Astrocyte (in vitro differentiated cells and primary cell): ENCODE data around the gene EXOC4. TPM values are rescaled to one million over a fixed set of nuclear protein-coding genes. Genes with fewer than 3 reads are reported as not detected.

ENCODE experiments used
- DNase-seq: peaks from one replicate; pipeline ENCODE4 v3.0.0-alpha.2; 2010; ENCODE audit warnings: low read depth
- FAIRE-seq: peaks from 2 replicates; lab custom pipeline; 2011; peaks lifted over from hg19 to GRCh38; lab: Jason Lieb, UNC
- H2AFZ ChIP-seq: 2 replicates; pipeline ENCODE4 v1.6.0; 2012; ENCODE audit warnings: low read depth, low read length, inconsistent platforms
- H3K27ac ChIP-seq: 2 replicates; pipeline ENCODE4 v1.5.1; 2011; ENCODE audit warnings: low read depth, low read length, inconsistent platforms
- H3K27me3 ChIP-seq: 2 replicates; pipeline ENCODE4 v1.6.0; 2011; ENCODE audit warnings: low read length, inconsistent platforms; ENCODE audit not compliant: insufficient read depth
- H3K36me3 ChIP-seq: 2 replicates; pipeline ENCODE4 v1.5.1; 2011; ENCODE audit warnings: low read length, inconsistent platforms; ENCODE audit not compliant: insufficient read depth
- H3K4me1 ChIP-seq: 2 replicates; pipeline ENCODE4 v1.5.1; 2011; ENCODE audit warnings: low read length, inconsistent platforms; ENCODE audit not compliant: insufficient read depth
- H3K4me2 ChIP-seq: 2 replicates; pipeline ENCODE4 v1.6.0; 2012; ENCODE audit warnings: low read length, inconsistent platforms
- H3K4me3 ChIP-seq: 2 replicates; pipeline ENCODE4 v1.5.1; 2011; ENCODE audit warnings: low read depth, mild to moderate bottlenecking, low read length, inconsistent platforms; ENCODE audit not compliant: insufficient read depth
- H3K79me2 ChIP-seq: 2 replicates; pipeline ENCODE4 v1.6.0; 2012; ENCODE audit warnings: mild to moderate bottlenecking, low read length, inconsistent platforms; ENCODE audit not compliant: insufficient read depth
- H3K9ac ChIP-seq: 2 replicates; pipeline ENCODE4 v1.6.0; 2012; ENCODE audit warnings: mild to moderate bottlenecking, low read length, inconsistent platforms
- H3K9me3 ChIP-seq: 2 replicates; pipeline ENCODE4 v1.5.1; 2012; ENCODE audit warnings: low read depth, mild to moderate bottlenecking, low read length, inconsistent platforms; ENCODE audit not compliant: insufficient read depth
- H4K20me1 ChIP-seq: 2 replicates; pipeline ENCODE4 v1.6.0; 2012; ENCODE audit warnings: low read length, inconsistent platforms; ENCODE audit not compliant: insufficient read depth
- H3K27ac Mint-ChIP-seq: one replicate; pipeline ENCODE4 v1.8.0; 2021; ENCODE audit warnings: mild to moderate bottlenecking, mixed read lengths; ENCODE audit not compliant: unreplicated experiment
- H3K27me3 Mint-ChIP-seq: one replicate; pipeline ENCODE4 v1.8.0; 2021; ENCODE audit warnings: low read depth, mixed read lengths; ENCODE audit not compliant: unreplicated experiment
- H3K36me3 Mint-ChIP-seq: one replicate; pipeline ENCODE4 v1.8.0; 2021; ENCODE audit warnings: low read depth, mixed read lengths; ENCODE audit not compliant: unreplicated experiment
- H3K4me1 Mint-ChIP-seq: one replicate; pipeline ENCODE4 v1.8.0; 2021; ENCODE audit warnings: low read depth, mixed read lengths; ENCODE audit not compliant: unreplicated experiment
- H3K4me3 Mint-ChIP-seq: one replicate; pipeline ENCODE4 v1.8.0; 2021; ENCODE audit warnings: mild to moderate bottlenecking, moderate library complexity, mixed read lengths; ENCODE audit not compliant: unreplicated experiment
- H3K9me3 Mint-ChIP-seq: one replicate; pipeline ENCODE4 v1.8.0; 2021; ENCODE audit warnings: mild to moderate bottlenecking, mixed read lengths; ENCODE audit not compliant: unreplicated experiment
- EZH2 ChIP-seq: IDR thresholded peaks from 2 replicates; pipeline ENCODE4 v1.6.1; 2012; ENCODE audit warnings: mild to moderate bottlenecking, low read length, inconsistent platforms; ENCODE audit not compliant: insufficient read depth
- total RNA-seq: library from RNA; stranded (reverse); gene quantifications from 2 replicates; pipeline ENCODE4 v1.2.1, GENCODE V29; 2021
- TF ChIP-seq, protein P1 (sequence below): IDR thresholded peaks from 2 replicates; pipeline ENCODE4 v1.5.1; 2011; ENCODE audit warnings: low read depth, mild to moderate bottlenecking, inconsistent platforms, low read length, moderate library complexity; ENCODE audit not compliant: insufficient read depth

The EXOC4 gene
- total RNA-seq, 1 donor from 2014 or later: 57.5 TPM

DNA sequence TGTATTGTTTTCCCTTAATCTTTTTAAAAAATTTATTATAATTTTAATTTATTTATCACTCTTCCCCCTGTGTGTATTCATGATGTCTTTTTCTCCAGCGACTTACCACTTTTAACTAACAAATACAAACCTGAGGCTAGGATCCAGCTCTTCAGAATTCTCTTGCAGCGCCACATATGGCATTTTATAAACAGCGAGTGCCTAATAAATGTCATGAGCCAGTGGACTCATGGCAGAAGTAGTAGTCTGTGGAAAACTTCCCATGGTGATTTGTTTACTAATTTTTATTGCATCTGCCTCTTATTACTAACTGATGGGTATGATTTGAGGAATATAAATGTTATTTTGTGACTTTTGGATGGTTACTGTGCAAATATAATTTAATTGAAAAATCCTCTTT lies 102.9 kb downstream of the EXOC4 start:
- peaks cover 5% of the 10 kb centered on the region for H3K9me3 Mint-ChIP-seq
- Histone ChIP-seq H3K4me1 (peaks cover 12% of the 10 kb centered on the region), H3K4me3 (no peak overlapping the region), H3K27ac (no peak overlapping the region), H3K79me2 (peaks cover 4% of the 10 kb centered on the region), H4K20me1 (no peaks in the 10 kb centered on the region), H2AFZ (no peak overlapping the region), H3K4me2 (no peak overlapping the region), H3K9me3 (no peaks in the 10 kb centered on the region), H3K27me3 (no peaks in the 10 kb centered on the region), H3K36me3 (no peaks in the 10 kb centered on the region), H3K9ac (no peak overlapping the region)
- DNase-seq (no peak), FAIRE-seq (no peak)
- H3K27me3 Mint-ChIP-seq: no peaks in the 10 kb centered on the region
- no peak overlapping the region for H3K4me3 Mint-ChIP-seq
- TF ChIP-seq, protein P1, sequence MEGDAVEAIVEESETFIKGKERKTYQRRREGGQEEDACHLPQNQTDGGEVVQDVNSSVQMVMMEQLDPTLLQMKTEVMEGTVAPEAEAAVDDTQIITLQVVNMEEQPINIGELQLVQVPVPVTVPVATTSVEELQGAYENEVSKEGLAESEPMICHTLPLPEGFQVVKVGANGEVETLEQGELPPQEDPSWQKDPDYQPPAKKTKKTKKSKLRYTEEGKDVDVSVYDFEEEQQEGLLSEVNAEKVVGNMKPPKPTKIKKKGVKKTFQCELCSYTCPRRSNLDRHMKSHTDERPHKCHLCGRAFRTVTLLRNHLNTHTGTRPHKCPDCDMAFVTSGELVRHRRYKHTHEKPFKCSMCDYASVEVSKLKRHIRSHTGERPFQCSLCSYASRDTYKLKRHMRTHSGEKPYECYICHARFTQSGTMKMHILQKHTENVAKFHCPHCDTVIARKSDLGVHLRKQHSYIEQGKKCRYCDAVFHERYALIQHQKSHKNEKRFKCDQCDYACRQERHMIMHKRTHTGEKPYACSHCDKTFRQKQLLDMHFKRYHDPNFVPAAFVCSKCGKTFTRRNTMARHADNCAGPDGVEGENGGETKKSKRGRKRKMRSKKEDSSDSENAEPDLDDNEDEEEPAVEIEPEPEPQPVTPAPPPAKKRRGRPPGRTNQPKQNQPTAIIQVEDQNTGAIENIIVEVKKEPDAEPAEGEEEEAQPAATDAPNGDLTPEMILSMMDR: no peak
- TF ChIP-seq EZH2: no peak
- H3K4me1 Mint-ChIP-seq: peaks cover 30% of the 10 kb centered on the region
- peaks cover under 1% of the 10 kb centered on the region for H3K36me3 Mint-ChIP-seq
- no peak overlapping the region for H3K27ac Mint-ChIP-seq

DNA sequence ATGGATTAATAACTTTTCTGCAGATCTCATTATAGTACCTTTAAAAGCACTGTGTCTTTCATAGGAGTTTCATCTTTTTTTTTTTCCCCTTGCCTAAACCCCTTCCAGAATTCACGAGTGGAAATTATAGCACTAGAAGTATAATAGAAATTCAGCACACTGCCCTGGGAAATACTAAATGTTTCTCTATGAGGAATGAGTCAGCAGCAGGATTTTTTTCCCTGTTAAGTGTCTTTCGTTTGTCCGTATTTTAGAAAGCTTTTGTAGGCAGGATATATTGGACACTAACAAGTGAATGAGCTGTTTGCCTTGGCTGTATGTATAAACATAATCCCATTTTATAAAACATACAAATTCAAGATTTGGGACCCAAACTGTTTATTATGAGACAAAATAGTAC lies 105.8 kb downstream of the EXOC4 start:
- Histone ChIP-seq H3K4me1 (peaks cover 12% of the 10 kb centered on the region), H3K36me3 (no peaks in the 10 kb centered on the region), H3K79me2 (no peaks in the 10 kb centered on the region), H3K4me3 (no peak overlapping the region), H3K9ac (no peak overlapping the region), H3K27ac (no peak overlapping the region), H3K9me3 (no peaks in the 10 kb centered on the region), H2AFZ (no peak overlapping the region), H4K20me1 (no peaks in the 10 kb centered on the region), H3K27me3 (no peaks in the 10 kb centered on the region), H3K4me2 (no peak overlapping the region)
- Mint-ChIP-seq H3K4me3 (no peak overlapping the region), H3K9me3 (peaks cover under 1% of the 10 kb centered on the region), H3K27ac (peak overlapping the region; percentile 67), H3K4me1 (peaks cover 30% of the 10 kb centered on the region), H3K27me3 (no peaks in the 10 kb centered on the region), H3K36me3 (peaks cover 2% of the 10 kb centered on the region)
- DNase-seq: peak; percentile 31
- FAIRE-seq: peak; percentile 29
- no peak for TF ChIP-seq EZH2
- TF ChIP-seq, protein P1: no peak

DNA sequence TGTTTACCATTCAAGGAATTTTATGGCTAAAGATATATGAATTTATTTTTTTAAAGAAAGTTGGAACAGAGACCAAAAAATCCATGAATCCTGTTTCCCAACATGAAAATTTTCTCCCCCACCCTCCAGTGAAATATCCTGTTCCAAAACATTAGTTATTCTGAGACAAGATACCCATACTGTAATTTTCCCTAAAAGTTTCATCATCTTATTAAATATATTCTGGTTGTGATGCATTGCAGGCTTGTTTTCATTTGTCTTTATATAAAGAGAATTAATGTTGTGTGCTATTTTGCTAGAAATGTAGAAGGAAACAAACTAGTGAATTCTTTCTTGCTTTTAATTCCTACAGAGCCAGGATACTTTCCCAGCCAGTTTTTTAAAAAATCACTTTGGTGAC lies 106.6 kb downstream of the EXOC4 start:
- DNase-seq (no peak), FAIRE-seq (no peak)
- Mint-ChIP-seq H3K4me3 (no peak overlapping the region), H3K4me1 (peaks cover 27% of the 10 kb centered on the region), H3K36me3 (peaks cover 2% of the 10 kb centered on the region), H3K9me3 (no peaks in the 10 kb centered on the region), H3K27ac (no peak overlapping the region), H3K27me3 (no peaks in the 10 kb centered on the region)
- no peak overlapping the region for H3K9ac ChIP-seq
- H3K27me3 ChIP-seq: no peaks in the 10 kb centered on the region
- H2AFZ ChIP-seq: no peak overlapping the region
- no peaks in the 10 kb centered on the region for H4K20me1 ChIP-seq
- H3K36me3 ChIP-seq: no peaks in the 10 kb centered on the region
- no peaks in the 10 kb centered on the region for H3K9me3 ChIP-seq
- no peak overlapping the region for H3K4me3 ChIP-seq
- H3K4me2 ChIP-seq: no peak overlapping the region
- peaks cover 12% of the 10 kb centered on the region for H3K4me1 ChIP-seq
- no peak for TF ChIP-seq EZH2
- no peak overlapping the region for H3K27ac ChIP-seq
- no peaks in the 10 kb centered on the region for H3K79me2 ChIP-seq
